GM18505 (cell line): ENCODE measurements around the gene MTMR12.

ENCODE experiments used
- ATAC-seq: cut with Tn5 transposase; IDR thresholded peaks from one replicate; pipeline ENCODE4 v1.9.1; 2021; ENCODE audit not compliant: unreplicated experiment
- POLR2A ChIP-seq: IDR thresholded peaks from 4 replicates; pipeline ENCODE4 v1.6.1; 2011; ENCODE audit warnings: borderline replicate concordance; ENCODE audit not compliant: insufficient read depth, insufficient read length; ENCODE audit errors: extremely low read depth

MTMR12 gene

GRCh38 chr5:32207355-32207634, 105.4 kb downstream of the MTMR12 start:
- TF ChIP-seq POLR2A, result no peak
- ATAC-seq, result no peak

- peak; percentile 14 for TF ChIP-seq POLR2A
These were observed 106.0 kb downstream of the MTMR12 start for GRCh38 chr5:32206509-32207354.

GRCh38 chr5:32206053-32206452, 106.7 kb downstream of the MTMR12 start:
- no peak for TF ChIP-seq POLR2A
- ATAC-seq, result no peak

More at GRCh38 chr5:32206509-32207354, 106.0 kb downstream of the MTMR12 start:
- ATAC-seq, result no peak

- ATAC-seq, result no peak
- TF ChIP-seq POLR2A, result no peak
These were observed 110.3 kb downstream of the MTMR12 start for GRCh38 chr5:32202394-32202793.

- no peak for TF ChIP-seq POLR2A
- no peak for ATAC-seq
These were observed 111.5 kb downstream of the MTMR12 start for GRCh38 chr5:32201122-32201753.

GRCh38 chr5:32197032-32197431, 115.7 kb downstream of the MTMR12 start:
- no peak for TF ChIP-seq POLR2A
- ATAC-seq, result no peak

- TF ChIP-seq POLR2A, result no peak
- no peak for ATAC-seq
These were observed 117.5 kb downstream of the MTMR12 start for GRCh38 chr5:32195265-32195664.

GRCh38 chr5:32193591-32193990, 119.1 kb downstream of the MTMR12 start:
- ATAC-seq, result peak; percentile 82
- TF ChIP-seq POLR2A, result no peak

- ATAC-seq, result no peak
- TF ChIP-seq POLR2A, result no peak
These were observed 122.6 kb downstream of the MTMR12 start for GRCh38 chr5:32190095-32190494.

GRCh38 chr5:32187675-32188074, 125.1 kb downstream of the MTMR12 start:
- ATAC-seq, result no peak
- no peak for TF ChIP-seq POLR2A

GRCh38 chr5:32182463-32183063, 130.2 kb downstream of the MTMR12 start:
- ATAC-seq, result peak; percentile 81
- no peak for TF ChIP-seq POLR2A
